Measurements from ENCODE around the gene EPB41L5. TPM values are rescaled to one million over a fixed set of nuclear protein-coding genes. Genes with fewer than 3 reads are reported as not detected.
"Not testable (repeated sequence)": the region's sequence is repeated elsewhere in the genome, so short reads cannot be mapped to it uniquely, and the experiment has no call there.

The EPB41L5 gene
- total and polyA plus RNA-seq, 9 donors, result 9.3 to 39.5 (median 27.1) TPM

DNA sequence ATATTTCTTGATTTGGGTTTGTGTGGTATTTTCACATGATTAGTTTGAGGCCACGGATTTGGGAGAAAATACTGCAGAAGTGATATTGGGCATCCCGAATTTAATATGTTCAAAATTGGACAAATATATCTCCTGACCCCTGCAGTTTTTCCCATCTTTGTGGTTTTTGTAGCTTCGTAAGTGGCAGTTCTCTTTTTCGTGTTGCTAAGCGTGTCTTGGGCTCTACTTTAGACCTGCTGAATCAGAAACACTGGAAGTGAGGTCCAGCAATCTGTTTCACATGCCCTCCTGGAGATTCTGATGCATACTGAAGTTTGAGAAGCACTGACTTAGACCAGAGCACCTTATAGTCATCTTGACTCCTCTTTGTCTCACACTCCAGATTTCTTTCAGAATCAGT lies 98.3 kb downstream of the EPB41L5 start:
- H3K9me3 ChIP-seq, result no peaks in the 10 kb centered on the region
- DNase-seq, result no peak
- intact Hi-C loops (cut with DNase I), result no loop called here
- WGBS, 3 donors, result 88 to 93% (median 91%) methylated on average over 5 of the region's 5 CpGs
- H3K27me3 ChIP-seq, result no peaks in the 10 kb centered on the region
- no peak overlapping the region for H3K27ac ChIP-seq
- no peak overlapping the region for H3K4me3 ChIP-seq
- no peaks in the 10 kb centered on the region for H3K4me1 ChIP-seq (ENCODE audit: insufficient read depth)
- TF ChIP-seq POLR2A (IDR thresholded peaks at IDR 0.05), result no peak
- TF ChIP-seq, protein P1, sequence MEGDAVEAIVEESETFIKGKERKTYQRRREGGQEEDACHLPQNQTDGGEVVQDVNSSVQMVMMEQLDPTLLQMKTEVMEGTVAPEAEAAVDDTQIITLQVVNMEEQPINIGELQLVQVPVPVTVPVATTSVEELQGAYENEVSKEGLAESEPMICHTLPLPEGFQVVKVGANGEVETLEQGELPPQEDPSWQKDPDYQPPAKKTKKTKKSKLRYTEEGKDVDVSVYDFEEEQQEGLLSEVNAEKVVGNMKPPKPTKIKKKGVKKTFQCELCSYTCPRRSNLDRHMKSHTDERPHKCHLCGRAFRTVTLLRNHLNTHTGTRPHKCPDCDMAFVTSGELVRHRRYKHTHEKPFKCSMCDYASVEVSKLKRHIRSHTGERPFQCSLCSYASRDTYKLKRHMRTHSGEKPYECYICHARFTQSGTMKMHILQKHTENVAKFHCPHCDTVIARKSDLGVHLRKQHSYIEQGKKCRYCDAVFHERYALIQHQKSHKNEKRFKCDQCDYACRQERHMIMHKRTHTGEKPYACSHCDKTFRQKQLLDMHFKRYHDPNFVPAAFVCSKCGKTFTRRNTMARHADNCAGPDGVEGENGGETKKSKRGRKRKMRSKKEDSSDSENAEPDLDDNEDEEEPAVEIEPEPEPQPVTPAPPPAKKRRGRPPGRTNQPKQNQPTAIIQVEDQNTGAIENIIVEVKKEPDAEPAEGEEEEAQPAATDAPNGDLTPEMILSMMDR (IDR thresholded peaks at IDR 0.05), result no peak
- no peaks in the 10 kb centered on the region for H3K36me3 ChIP-seq

DNA sequence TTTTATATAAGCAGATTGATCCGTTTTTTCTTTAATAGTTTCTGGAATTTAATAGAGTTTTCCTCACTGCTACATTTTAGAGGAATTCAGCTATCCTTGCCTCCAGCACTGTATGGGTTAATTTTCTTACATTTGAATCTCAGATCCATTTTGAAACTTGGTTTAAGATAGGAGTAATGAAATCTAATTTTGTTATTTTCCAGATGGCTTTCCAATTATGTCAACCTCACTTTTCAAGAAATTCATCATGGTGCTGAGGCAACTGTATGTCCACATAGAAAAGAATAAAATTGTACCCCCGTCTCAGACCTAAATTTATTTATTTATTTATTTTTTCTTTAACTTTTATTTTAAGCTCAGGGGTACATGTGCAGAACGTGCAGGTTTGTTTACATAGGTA lies 105.1 kb downstream of the EPB41L5 start:
- Histone ChIP-seq H3K9me3 (no peaks in the 10 kb centered on the region), H3K27ac (no peak overlapping the region), H3K4me3 (no peak overlapping the region), H3K36me3 (no peaks in the 10 kb centered on the region), H3K27me3 (no peaks in the 10 kb centered on the region), H3K4me1 (ENCODE audit: insufficient read depth) (no peaks in the 10 kb centered on the region)
- DNase-seq, result no peak
- intact Hi-C loops (cut with DNase I), result no loop called here
- TF ChIP-seq, protein P1 (IDR thresholded peaks at IDR 0.05), result no peak
- TF ChIP-seq EP300 (IDR thresholded peaks at IDR 0.05) (no peak), POLR2A (IDR thresholded peaks at IDR 0.05) (no peak)
- 87 to 92% (median 89%) methylated on average over 3 of the region's 3 CpGs for WGBS, 3 donors

DNA sequence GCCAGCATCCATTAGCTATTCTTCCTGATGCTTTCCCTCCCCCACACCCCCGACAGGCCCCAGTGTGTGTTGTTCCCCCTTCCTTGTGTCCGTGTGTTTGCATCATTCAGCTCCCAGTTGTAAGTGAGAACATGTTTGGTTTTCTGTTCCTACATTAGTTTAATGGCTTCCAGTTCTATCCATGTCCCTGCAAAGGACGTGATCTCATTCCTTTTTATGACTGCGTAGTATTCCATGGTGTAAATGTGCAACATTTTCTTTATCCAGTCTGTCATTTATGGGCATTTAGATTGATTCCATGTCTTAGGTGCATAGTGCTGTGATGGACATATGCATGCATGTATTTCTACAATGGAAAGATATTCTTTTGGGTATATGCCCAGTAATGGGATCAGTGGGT lies 105.6 kb downstream of the EPB41L5 start:
- no peaks in the 10 kb centered on the region for H3K9me3 ChIP-seq
- H3K36me3 ChIP-seq, result no peaks in the 10 kb centered on the region
- no peaks in the 10 kb centered on the region for H3K27me3 ChIP-seq
- H3K27ac ChIP-seq, result no peak overlapping the region
- intact Hi-C loops (cut with DNase I), result no loop called here
- no peaks in the 10 kb centered on the region for H3K4me1 ChIP-seq (ENCODE audit: insufficient read depth)
- H3K4me3 ChIP-seq, result no peak overlapping the region
- DNase-seq, result no peak
- TF ChIP-seq, protein P1 (IDR thresholded peaks at IDR 0.05), result no peak
- TF ChIP-seq EP300 (IDR thresholded peaks at IDR 0.05) (no peak), POLR2A (IDR thresholded peaks at IDR 0.05) (no peak)
- 95 to 98% (median 97%) methylated on average over 4 of the region's 4 CpGs for WGBS, 3 donors

DNA sequence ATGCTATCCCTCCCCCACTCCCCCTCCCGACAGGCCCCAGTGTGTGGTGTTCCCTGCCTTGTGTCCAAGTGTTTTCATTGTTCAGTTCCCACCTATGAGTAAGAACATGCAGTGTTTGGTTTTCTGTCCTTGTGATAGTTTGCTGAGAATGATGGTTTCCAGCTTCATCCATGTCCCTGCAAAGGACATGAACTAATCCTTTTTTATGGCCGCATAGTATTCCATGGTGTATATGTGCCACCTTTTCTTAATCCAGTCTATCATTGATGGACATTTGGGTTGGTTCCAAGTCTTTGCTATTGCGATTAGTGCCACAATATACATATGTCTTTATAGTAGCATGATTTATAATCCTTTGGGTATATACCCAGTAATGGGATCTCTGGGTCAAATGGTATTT lies 108.5 kb downstream of the EPB41L5 start:
- WGBS, 3 donors, result 91 to 98% (median 96%) methylated on average over 3 of the region's 3 CpGs
- not testable (repeated sequence) for H3K27ac ChIP-seq

DNA sequence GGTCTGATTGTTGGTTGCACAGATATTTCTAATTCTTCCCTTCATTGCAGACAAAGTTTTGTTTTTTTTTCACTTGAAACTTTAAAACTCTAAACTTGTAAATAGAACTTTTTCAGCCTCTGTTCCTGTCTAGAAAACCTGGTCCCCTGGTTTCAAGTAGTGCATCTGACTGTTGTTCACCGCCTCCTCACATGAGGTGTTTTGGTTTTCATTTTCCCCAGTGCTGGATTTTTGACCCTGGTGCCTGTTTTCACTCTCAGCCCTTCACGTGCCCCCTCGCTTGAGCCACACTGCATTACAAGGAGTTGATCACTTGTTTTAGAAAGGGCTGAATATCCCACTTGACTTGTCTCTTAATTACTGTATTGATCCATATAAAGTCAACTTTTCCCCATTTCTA lies 110.2 kb downstream of the EPB41L5 start:
- Histone ChIP-seq H3K9me3 (no peaks in the 10 kb centered on the region), H3K4me3 (no peak overlapping the region), H3K27me3 (no peaks in the 10 kb centered on the region), H3K36me3 (no peaks in the 10 kb centered on the region), H3K27ac (no peak overlapping the region), H3K4me1 (ENCODE audit: insufficient read depth) (no peaks in the 10 kb centered on the region)
- intact Hi-C loops (cut with DNase I), result no loop called here
- TF ChIP-seq POLR2A (IDR thresholded peaks at IDR 0.05) (no peak), EP300 (IDR thresholded peaks at IDR 0.05) (no peak)
- TF ChIP-seq, protein P1 (IDR thresholded peaks at IDR 0.05), result no peak
- DNase-seq, result no peak
- 90 to 94% (median 90%) methylated on average over 3 of the region's 3 CpGs for WGBS, 3 donors

More for the DNA sequence above, 108.5 kb downstream of the EPB41L5 start:
- H3K36me3 ChIP-seq; intact Hi-C loops (cut with DNase I); H3K9me3 ChIP-seq; H3K4me1 ChIP-seq (ENCODE audit: insufficient read depth); H3K4me3 ChIP-seq; DNase-seq; H3K27me3 ChIP-seq: not testable (repeated sequence)

Measured in ovary (tissue), 9 donors.